Heart left ventricle (tissue), 16 donors: ENCODE results near the gene TMEM259. TPM values are rescaled to one million over a fixed set of nuclear protein-coding genes. Genes with fewer than 3 reads are reported as not detected.

ENCODE experiments used
- ATAC-seq, 4 donors: fragments of 200-7000 bp; cut with Tn5 transposase; one replicate each; pipeline ENCODE4 v1.9.1; 2020 to 2022; ENCODE audit warnings: moderate library complexity in 4 of 4, mild to moderate bottlenecking in 3 of 4, moderate number of reproducible peaks in 1 of 4
- DNase-seq, 5 donors: peaks; one replicate each; pipeline ENCODE4 v3.0.0-alpha.2; 2020
- H3K27ac ChIP-seq, 12 donors: fragments of 200-600 bp; sonication (generic) in 4 of 12; one replicate each; pipeline versions ENCODE4 v1.5.0 to v1.8.0; 2016 to 2022; ENCODE audit warnings: mild to moderate bottlenecking in 2 of 12
- H3K27me3 ChIP-seq, 9 donors: fragments of 200-600 bp; sonication (generic) in 2 of 9; one replicate each; pipeline versions ENCODE4 v1.5.1 to v1.8.0; 2016 to 2022; ENCODE audit warnings: mild to moderate bottlenecking in 3 of 9
- H3K36me3 ChIP-seq, 9 donors: fragments of 200-600 bp; sonication (generic) in 2 of 9; one replicate each; pipeline versions ENCODE4 v1.5.0 to v1.8.0; 2018 to 2022; ENCODE audit warnings: mild to moderate bottlenecking in 2 of 9
- H3K4me1 ChIP-seq, 12 donors: fragments of 200-600 bp; sonication (generic) in 4 of 12; one replicate each; pipeline versions ENCODE4 v1.5.0 to v1.8.0; 2016 to 2022; ENCODE audit warnings: mild to moderate bottlenecking in 3 of 12
- H3K4me3 ChIP-seq, 12 donors: fragments of 200-600 bp; sonication (generic) in 4 of 12; one replicate each; pipeline versions ENCODE4 v1.5.0 to v1.8.0; 2017 to 2022; ENCODE audit warnings: mild to moderate bottlenecking in 9 of 12, moderate library complexity in 4 of 12
- H3K9me3 ChIP-seq, 12 donors: fragments of 200-600 bp; sonication (generic) in 4 of 12; one replicate each; pipeline versions ENCODE4 v1.5.0 to v1.8.0; 2016 to 2022; ENCODE audit warnings: mild to moderate bottlenecking in 1 of 12
- CTCF ChIP-seq, 12 donors: fragments of 200-600 bp; sonication (generic) in 4 of 12; IDR thresholded peaks; one replicate each; pipeline versions ENCODE4 v1.5.0 to v1.8.0; 2018 to 2022; ENCODE audit warnings: antibody characterized with exemption in 12 of 12, mild to moderate bottlenecking in 5 of 12
- POLR2A ChIP-seq, 2 donors: fragments of 450-650 bp; IDR thresholded peaks; one replicate each; pipeline ENCODE4 v1.6.1; 2017; ENCODE audit warnings: antibody characterized with exemption in 2 of 2, mild to moderate bottlenecking in 2 of 2, moderate library complexity in 2 of 2
- WGBS, 4 donors: extraction: QIAGEN DNeasy Blood & Tissue Kit in 2 of 4; methylation state at CpG; one replicate each; pipeline versions ENCODE4 v1.1.5 to v1.1.7; 2013 to 2018; 5-methylcytosine and 5-hydroxymethylcytosine counted together
- intact Hi-C, 10 donors: fragments of 100-400 bp; cut with DNase I; formaldehyde crosslinking; loops; one replicate each; pipeline versions ENCODE4 v1.11.1 to v1.14.2; 2022
- polyA plus RNA-seq, 2 donors: library from polyadenylated mRNA; stranded (reverse); fragments of 200-250 nt; gene quantifications; one replicate each; pipeline ENCODE4 v1.2.3, GENCODE V29; 2013
- total RNA-seq, 9 donors: library from RNA; depleted of rRNA in 2 of 9; stranded (reverse); fragments of >200 nt in 2 of 9; fragmentation: NEBNext Ultra II Directional in 3 of 9; extraction: Animal tissue kit (Norgen Biotek cat#: 25700) in 3 of 9; gene quantifications; one replicate each; pipeline versions ENCODE4 v1.1.0 to v1.2.4, GENCODE V29; 2016 to 2023
- donor health status: ischemic (EF 13 %, LVEDD 7.1; RV severe dilation, severe dysfunction).
- donor health status: healthy with polysubstance abuse.
- donor health status: DM: no; HTN: yes; CAD: no.
- donor health status: DM: no; HTN: no; CAD: no.
- donor health status: ischemic (EF 25% LVEDD 6.9; RV normal size, moderate dysfunction).
- donor health status: ischemic (EF 25% LVEDD 5.7; RV mildly dilated, moderate dysfunction).
- donor health status: healthy.
- donor health status: DM: yes; HTN: yes; CAD: no.
- donor health status: ischemic (EF 35%, LVEDD 5.7; RV mildly dilated, moderate dysfunction).
- donor health status: nonischemic (EF 11% LVEDD 7.7; RV severe dilation, severe dysfunction).
- donor health status: DM: yes; HTN: yes; CAD: no.
- donor health status: PGD.
- donor health status: ischemic (EF 29% LVEDD 5.4; RV normal size, mild dysfunction).
- donor health status: nonischemic (EF 23%, LVEDD 6.1; RV moderate dilation, normal function).

Gene TMEM259
- total and polyA plus RNA-seq, 11 donors: 95.1 to 189 (median 113) TPM

DNA sequence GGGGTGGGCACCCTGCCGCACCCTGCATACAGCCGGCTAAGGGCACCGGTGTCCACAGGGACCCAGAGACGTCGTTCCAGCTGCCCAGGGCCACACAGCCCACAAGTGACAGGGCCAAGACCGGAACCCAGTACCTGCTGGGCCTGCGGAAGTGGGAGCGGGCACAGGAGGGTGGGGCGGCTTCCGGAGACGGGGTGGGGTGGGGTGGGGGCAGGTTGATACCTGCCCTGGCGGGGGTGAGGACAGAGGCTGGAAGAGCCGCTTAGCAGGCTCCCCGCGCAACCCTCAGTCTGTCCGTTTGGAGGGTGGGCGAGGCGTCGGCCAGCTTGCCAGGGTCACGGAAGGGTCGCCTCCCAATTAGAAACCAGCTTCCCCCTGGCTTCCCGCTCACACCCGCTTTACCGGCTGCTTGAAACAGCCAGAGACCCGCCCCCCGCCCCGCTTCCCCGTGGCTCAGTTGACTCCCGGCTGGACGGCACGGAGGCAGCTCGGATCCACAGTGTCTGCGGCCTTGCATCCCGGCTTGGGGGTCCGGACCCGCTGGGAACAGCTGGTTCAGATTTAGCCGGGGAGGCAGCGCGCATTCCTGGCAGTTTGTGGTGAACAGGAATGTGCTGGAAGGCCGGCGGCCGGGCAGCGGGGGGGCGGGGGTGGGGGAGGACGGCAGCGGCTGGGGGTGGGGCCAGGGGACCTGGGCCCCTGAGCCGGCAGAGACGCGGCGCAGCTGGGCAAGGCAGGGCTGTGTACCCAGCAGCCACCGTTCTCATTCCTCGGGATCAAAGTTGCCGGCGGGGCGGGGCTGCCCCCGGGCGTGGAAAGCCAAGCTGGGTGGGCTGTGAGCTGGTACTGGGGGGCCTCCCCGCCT, 7.4 kb upstream of the TMEM259 start:
- DNase-seq: peak; percentile 59 to 86 (median 76)
- peak; percentile 60 to 69 (median 62) for ATAC-seq
- TF ChIP-seq CTCF (IDR thresholded peaks at IDR 0.05) (no peak), POLR2A (IDR thresholded peaks at IDR 0.05) (peak in 1 of 2 donors; percentile 14)
- H3K27me3 ChIP-seq: peaks cover 0 to 22% (median 0%) of the 10 kb centered on the region in 9 donors
- no peaks in the 10 kb centered on the region for H3K9me3 ChIP-seq
- peak overlapping the region; percentile 33 to 99 (median 96) for H3K27ac ChIP-seq
- H3K36me3 ChIP-seq: peaks cover 0 to 23% (median 17%) of the 10 kb centered on the region in 9 donors
- intact Hi-C loops: loop anchor here in 3 of 10 donors (5.0 kb wide), 3 partner anchors 64 to 74 kb away; partner anchors contain the start of genes GPX4 (in 1 of the 3) and POLR2E (in 1 of the 3)
- 3 to 20% (median 5%) methylated on average over 8 to 58 of the region's 58 CpGs for WGBS, 4 donors
- H3K4me3 ChIP-seq: peak overlapping the region; percentile 54 to 97 (median 92)
- H3K4me1 ChIP-seq: peaks cover 0 to 47% (median 18%) of the 10 kb centered on the region in 12 donors

- DNase-seq (peak in 1 of 5 donors; percentile 66), ATAC-seq (peak in 3 of 4 donors; percentile 0 to 8 (median 7))
- 0 to 8% (median 4%) methylated on average over 2 to 16 of the region's 16 CpGs for WGBS, 4 donors
- Histone ChIP-seq H3K4me1 (peaks cover 0 to 48% (median 20%) of the 10 kb centered on the region in 12 donors), H3K9me3 (no peaks in the 10 kb centered on the region), H3K27me3 (peaks cover 0 to 22% (median 0%) of the 10 kb centered on the region in 9 donors), H3K27ac (peak overlapping the region in 11 of 12 donors; percentile 88 to 99 (median 97)), H3K4me3 (peak overlapping the region; percentile 54 to 97 (median 92)), H3K36me3 (peaks cover 0 to 17% (median 10%) of the 10 kb centered on the region in 9 donors)
- no peak for TF ChIP-seq POLR2A (IDR thresholded peaks at IDR 0.05)
- TF ChIP-seq CTCF (IDR thresholded peaks at IDR 0.05): no peak
- intact Hi-C loops: loop anchor here in 3 of 10 donors (5.0 kb wide), 3 partner anchors 65 to 75 kb away; partner anchors contain the start of genes GPX4 (in 1 of the 3) and POLR2E (in 1 of the 3)
Measured at GRCh38 chr19:1027650-1028061, 6.7 kb upstream of the TMEM259 start.

DNA sequence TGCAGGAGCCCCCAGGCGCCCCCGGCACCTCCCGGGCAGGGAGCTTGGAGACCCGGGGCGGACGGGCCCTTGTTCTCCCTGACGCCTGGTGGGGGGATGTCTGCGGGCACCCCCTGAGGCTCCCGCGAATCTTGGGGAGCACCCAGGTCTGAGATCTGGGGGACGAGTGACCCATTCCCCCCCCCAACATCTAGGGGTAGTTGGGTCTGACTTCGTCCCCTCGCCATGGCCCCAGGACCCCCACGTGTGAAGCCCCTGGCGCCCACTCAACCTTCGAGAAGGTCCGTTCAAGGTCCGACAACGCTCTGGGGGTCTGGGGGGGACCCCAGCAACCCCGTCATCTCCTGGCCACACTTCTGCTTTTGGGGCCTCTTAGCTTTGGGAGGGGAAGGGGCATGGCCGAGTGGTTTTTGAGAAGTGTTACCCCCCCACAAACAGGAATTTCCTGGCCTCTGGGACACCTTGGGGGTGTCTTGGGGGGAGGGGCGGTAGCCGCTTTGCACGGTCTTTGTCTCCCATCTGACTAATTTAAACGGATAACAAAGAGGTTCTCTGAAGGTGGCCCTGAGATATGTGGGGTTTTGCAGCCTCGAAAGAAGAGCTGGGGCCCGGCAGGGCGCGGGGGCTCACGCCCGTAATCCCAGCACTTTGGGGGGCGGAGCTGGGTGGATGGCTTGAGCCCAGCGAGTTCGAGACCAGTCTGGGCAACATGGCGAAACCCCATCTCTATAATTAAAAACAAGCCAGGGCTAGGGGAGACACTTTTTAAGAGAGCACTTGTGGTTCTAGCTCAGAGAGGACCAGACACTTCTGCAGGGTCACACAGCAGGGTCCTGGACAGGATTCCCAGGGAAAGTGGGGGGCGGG, 6.1 kb upstream of the TMEM259 start:
- intact Hi-C loops: loop anchor here in 3 of 10 donors (5.0 kb wide), 3 partner anchors 65 to 75 kb away; partner anchors contain the start of genes GPX4 (in 1 of the 3) and POLR2E (in 1 of the 3)
- Histone ChIP-seq H3K9me3 (no peaks in the 10 kb centered on the region), H3K27me3 (peaks cover 0 to 22% (median 0%) of the 10 kb centered on the region in 9 donors), H3K4me3 (peak overlapping the region; percentile 54 to 97 (median 92)), H3K36me3 (peaks cover 0 to 11% (median 4%) of the 10 kb centered on the region in 9 donors), H3K27ac (peak overlapping the region; percentile 88 to 99 (median 96)), H3K4me1 (peaks cover 0 to 54% (median 26%) of the 10 kb centered on the region in 12 donors)
- DNase-seq: peak in 1 of 5 donors; percentile 69
- ATAC-seq: peak in 3 of 4 donors; percentile 1 to 7 (median 4)
- TF ChIP-seq CTCF (IDR thresholded peaks at IDR 0.05) (no peak), POLR2A (IDR thresholded peaks at IDR 0.05) (no peak)
- 1 to 9% (median 1%) methylated on average over 14 to 36 of the region's 36 CpGs for WGBS, 4 donors
